Testis (tissue), 3 donors: ENCODE data around the gene LETM1. TPM values are rescaled to one million over a fixed set of nuclear protein-coding genes. Genes with fewer than 3 reads are reported as not detected.

Experiments used
- DNase-seq: peaks from one replicate; pipeline ENCODE4 v3.0.0-alpha.2; 2019
- H3K27ac ChIP-seq, 2 donors: fragments of 200-600 bp; sonication (generic); one replicate each; pipeline ENCODE4 v1.5.1; 2019
- H3K27me3 ChIP-seq: fragments of 200-600 bp; sonication (generic); one replicate; pipeline ENCODE4 v1.5.1; 2019
- H3K36me3 ChIP-seq: fragments of 200-600 bp; sonication (generic); one replicate; pipeline ENCODE4 v1.5.1; 2017; ENCODE audit warnings: low read depth; ENCODE audit errors: missing control alignments
- H3K4me1 ChIP-seq: fragments of 200-600 bp; sonication (generic); one replicate; pipeline ENCODE4 v1.5.1; 2019
- H3K4me3 ChIP-seq, 2 donors: fragments of 200-600 bp; sonication (generic); one replicate each; pipeline ENCODE4 v1.5.1; 2017 to 2019
- H3K9me3 ChIP-seq: fragments of 200-600 bp; sonication (generic); one replicate; pipeline ENCODE4 v1.5.1; 2017
- CTCF ChIP-seq, 3 experiments: fragments of 450-650 bp in 2 of 3; fragments of 200-600 bp in 1 of 3; sonication (generic) in 1 of 3; IDR thresholded peaks; one replicate each; pipeline ENCODE4 v1.5.1; 2016 to 2019; ENCODE audit warnings: antibody characterized with exemption in 3 of 3, mild to moderate bottlenecking in 2 of 3, moderate library complexity in 1 of 3
- POLR2A ChIP-seq: fragments of 450-650 bp; IDR thresholded peaks from one replicate; pipeline ENCODE4 v1.6.1; 2017; ENCODE audit warnings: antibody characterized with exemption, mild to moderate bottlenecking, moderate library complexity
- WGBS, 2 donors: methylation state at CpG; one replicate each; pipeline ENCODE4 v1.1.5; 2018; 5-methylcytosine and 5-hydroxymethylcytosine counted together
- intact Hi-C: fragments of 100-400 bp; cut with DNase I; formaldehyde crosslinking; loops from one replicate; pipeline ENCODE4 v1.15.1; 2023; ENCODE audit warnings: low total_unique reads
- polyA plus RNA-seq: library from polyadenylated mRNA; stranded (reverse); fragments of 350-450 nt; fragmentation: Illumina TruSeq; extraction: RNeasy Lipid Tissue Mini Kit (QIAGEN cat#74804); gene quantifications from one replicate; pipeline ENCODE4 v1.2.3, GENCODE V29; 2014; ENCODE audit warnings: low read depth, low replicate concordance; ENCODE audit not compliant: insufficient read depth
- total RNA-seq, 2 donors: library from RNA; depleted of rRNA; stranded (reverse); fragments of >200 nt; gene quantifications; one replicate each; pipeline ENCODE4 v1.2.3, GENCODE V29; 2016

LETM1 gene
- total and polyA plus RNA-seq, 3 donors from 2014 or later, result 38.1 to 124 (median 90.7) TPM

- no peak overlapping the region for H3K4me3 ChIP-seq
- no peaks in the 10 kb centered on the region for H3K4me1 ChIP-seq
- DNase-seq, result no peak
- 78 to 81% methylated on average over 8 to 18 of the region's 23 CpGs for WGBS, 2 donors
- TF ChIP-seq CTCF (IDR thresholded peaks at IDR 0.05) (no peak), POLR2A (no peak)
- H3K9me3 ChIP-seq, result no peaks in the 10 kb centered on the region
- no peaks in the 10 kb centered on the region for H3K27me3 ChIP-seq
- H3K27ac ChIP-seq, result no peak overlapping the region
- no peaks in the 10 kb centered on the region for H3K36me3 ChIP-seq
- intact Hi-C loops, result no loop called here
Observed at GRCh38 chr4:1775731-1776500, 80.0 kb downstream of the LETM1 start.

GRCh38 chr4:1773754-1774153 is 82.2 kb downstream of the LETM1 start:
- no peak for DNase-seq
- Histone ChIP-seq H3K9me3 (no peaks in the 10 kb centered on the region), H3K27ac (no peak overlapping the region), H3K4me1 (no peaks in the 10 kb centered on the region), H3K36me3 (no peaks in the 10 kb centered on the region), H3K27me3 (no peaks in the 10 kb centered on the region), H3K4me3 (no peak overlapping the region)
- TF ChIP-seq CTCF (IDR thresholded peaks at IDR 0.05) (no peak), POLR2A (no peak)
- intact Hi-C loops, result no loop called here
- WGBS, 2 donors, result 92 to 100% methylated on average over 1 to 10 of the region's 10 CpGs

GRCh38 chr4:1772853-1773538 is 83.0 kb downstream of the LETM1 start:
- H3K9me3 ChIP-seq, result no peaks in the 10 kb centered on the region
- TF ChIP-seq CTCF (IDR thresholded peaks at IDR 0.05), result no peak
- no peak for TF ChIP-seq POLR2A
- H3K4me1 ChIP-seq, result no peaks in the 10 kb centered on the region
- no peak overlapping the region for H3K27ac ChIP-seq
- no peak overlapping the region for H3K4me3 ChIP-seq
- H3K27me3 ChIP-seq, result no peaks in the 10 kb centered on the region
- intact Hi-C loops, result no loop called here
- no peaks in the 10 kb centered on the region for H3K36me3 ChIP-seq
- WGBS, 2 donors, result 84 to 86% methylated on average over 19 to 28 of the region's 30 CpGs
- no peak for DNase-seq

- peaks cover 3% of the 10 kb centered on the region for H3K4me1 ChIP-seq
- intact Hi-C loops, result no loop called here
- WGBS, 2 donors, result 80 to 89% methylated on average over 3 to 7 of the region's 28 CpGs
- DNase-seq, result no peak
- no peak overlapping the region for H3K4me3 ChIP-seq
- no peaks in the 10 kb centered on the region for H3K36me3 ChIP-seq
- no peak overlapping the region for H3K27ac ChIP-seq
- TF ChIP-seq POLR2A (no peak), CTCF (IDR thresholded peaks at IDR 0.05) (no peak)
- H3K9me3 ChIP-seq, result no peaks in the 10 kb centered on the region
- H3K27me3 ChIP-seq, result no peaks in the 10 kb centered on the region
Observed at GRCh38 chr4:1771555-1772305, 84.2 kb downstream of the LETM1 start.
